ENCODE measurements around the gene PARP11.

PARP11 gene

GRCh38 chr12:3795492-3796133 lies 77.6 kb downstream of the PARP11 start:
- ChIA-PET CTCF (interaction anchor here (0.6 to 1.3 kb wide), 3 partner anchors 8 to 495 kb away, joined by 3 to 8 read pairs (median 4); no protein-coding TSS in a partner anchor), POLR2A (no interaction called here)
- DNase-seq (ENCODE audit: extremely low spot score): no peak
- TF ChIP-seq SP1 (IDR thresholded peaks at IDR 0.05): no peak
- TF ChIP-seq FOXK2 (IDR thresholded peaks at IDR 0.05): no peak
- no peak for TF ChIP-seq ARNT (IDR thresholded peaks at IDR 0.05)
- TF ChIP-seq PKNOX1 (IDR thresholded peaks at IDR 0.05): no peak
- no peak for TF ChIP-seq FOXA1 (IDR thresholded peaks at IDR 0.05)
- no peak for TF ChIP-seq L3MBTL2 (conservative IDR thresholded peaks at IDR 0.05)
- TF ChIP-seq FOXM1 (IDR thresholded peaks at IDR 0.05; ENCODE audit: borderline replicate concordance): no peak
- TF ChIP-seq ELF4 (IDR thresholded peaks at IDR 0.05): no peak
- TF ChIP-seq HDGF (IDR thresholded peaks at IDR 0.05; ENCODE audit: borderline replicate concordance): no peak
- TF ChIP-seq NFRKB (IDR thresholded peaks at IDR 0.05): no peak

GRCh38 chr12:3795066-3795465 lies 78.1 kb downstream of the PARP11 start:
- CTCF ChIA-PET: interaction anchor here (0.6 to 1.3 kb wide), 3 partner anchors 9 to 495 kb away, joined by 3 to 8 read pairs (median 4); no protein-coding TSS in a partner anchor
- POLR2A ChIA-PET: no interaction called here
- DNase-seq (ENCODE audit: extremely low spot score): no peak
- TF ChIP-seq FOXK2 (IDR thresholded peaks at IDR 0.05) (no peak), PKNOX1 (IDR thresholded peaks at IDR 0.05) (no peak), LEF1 (IDR thresholded peaks at IDR 0.05; ENCODE audit: borderline replicate concordance) (no peak), ELF4 (IDR thresholded peaks at IDR 0.05) (no peak), HDGF (IDR thresholded peaks at IDR 0.05; ENCODE audit: borderline replicate concordance) (no peak), L3MBTL2 (conservative IDR thresholded peaks at IDR 0.05) (no peak), FOXM1 (IDR thresholded peaks at IDR 0.05; ENCODE audit: borderline replicate concordance) (no peak), FOXA1 (IDR thresholded peaks at IDR 0.05) (no peak), ZNF384 (IDR thresholded peaks at IDR 0.05) (no peak), BHLHE40 (IDR thresholded peaks at IDR 0.05; ENCODE audit: borderline replicate concordance) (no peak), TARDBP (IDR thresholded peaks at IDR 0.05) (no peak), SP1 (IDR thresholded peaks at IDR 0.05) (no peak), SUZ12 (IDR thresholded peaks at IDR 0.05) (no peak), NFRKB (IDR thresholded peaks at IDR 0.05) (no peak), ARNT (IDR thresholded peaks at IDR 0.05) (no peak), CTBP1 (IDR thresholded peaks at IDR 0.05; ENCODE audit: borderline replicate concordance) (no peak)

- POLR2A ChIA-PET: no interaction called here
- CTCF ChIA-PET: interaction anchor here (0.7 kb wide), 1 partner anchor 158 kb away, joined by 3 read pairs; no protein-coding TSS in a partner anchor
- no peak for TF ChIP-seq PKNOX1 (IDR thresholded peaks at IDR 0.05)
- no peak for TF ChIP-seq LEF1 (IDR thresholded peaks at IDR 0.05; ENCODE audit: borderline replicate concordance)
- no peak for DNase-seq (ENCODE audit: extremely low spot score)
Observed at GRCh38 chr12:3792623-3793288, 80.4 kb downstream of the PARP11 start.

- no peak for DNase-seq (ENCODE audit: extremely low spot score)
- ChIA-PET POLR2A (no interaction called here), CTCF (no interaction called here)
- TF ChIP-seq HDGF (IDR thresholded peaks at IDR 0.05; ENCODE audit: borderline replicate concordance) (no peak), SUZ12 (IDR thresholded peaks at IDR 0.05) (no peak), FOXM1 (IDR thresholded peaks at IDR 0.05; ENCODE audit: borderline replicate concordance) (no peak)
Observed at GRCh38 chr12:3791256-3791874, 81.8 kb downstream of the PARP11 start.

GRCh38 chr12:3790642-3791041 lies 82.6 kb downstream of the PARP11 start:
- POLR2A ChIA-PET: no interaction called here
- no peak for DNase-seq (ENCODE audit: extremely low spot score)
- CTCF ChIA-PET: no interaction called here
- TF ChIP-seq CTBP1 (IDR thresholded peaks at IDR 0.05; ENCODE audit: borderline replicate concordance): no peak
- TF ChIP-seq SUZ12 (IDR thresholded peaks at IDR 0.05): no peak

GRCh38 chr12:3789838-3790237 lies 83.4 kb downstream of the PARP11 start:
- CTCF ChIA-PET: interaction anchor here (1.8 kb wide), 1 partner anchor 490 kb away, joined by 9 read pairs; no protein-coding TSS in a partner anchor
- TF ChIP-seq FOXK2 (IDR thresholded peaks at IDR 0.05): no peak
- no peak for TF ChIP-seq SUZ12 (IDR thresholded peaks at IDR 0.05)
- no peak for TF ChIP-seq BHLHE40 (IDR thresholded peaks at IDR 0.05; ENCODE audit: borderline replicate concordance)
- TF ChIP-seq ELF4 (IDR thresholded peaks at IDR 0.05): no peak
- TF ChIP-seq TARDBP (IDR thresholded peaks at IDR 0.05): no peak
- TF ChIP-seq LEF1 (IDR thresholded peaks at IDR 0.05; ENCODE audit: borderline replicate concordance): no peak
- no peak for TF ChIP-seq ARNT (IDR thresholded peaks at IDR 0.05)
- no peak for TF ChIP-seq SP1 (IDR thresholded peaks at IDR 0.05)
- TF ChIP-seq FOXM1 (IDR thresholded peaks at IDR 0.05; ENCODE audit: borderline replicate concordance): no peak
- no peak for TF ChIP-seq CTBP1 (IDR thresholded peaks at IDR 0.05; ENCODE audit: borderline replicate concordance)
- no peak for TF ChIP-seq PKNOX1 (IDR thresholded peaks at IDR 0.05)
- TF ChIP-seq L3MBTL2 (conservative IDR thresholded peaks at IDR 0.05): no peak
- no peak for TF ChIP-seq HDGF (IDR thresholded peaks at IDR 0.05; ENCODE audit: borderline replicate concordance)
- no peak for TF ChIP-seq ZNF384 (IDR thresholded peaks at IDR 0.05)
- no peak for TF ChIP-seq FOXA1 (IDR thresholded peaks at IDR 0.05)
- TF ChIP-seq NFRKB (IDR thresholded peaks at IDR 0.05): no peak
- no peak for DNase-seq (ENCODE audit: extremely low spot score)
- POLR2A ChIA-PET: no interaction called here
